Central memory CD8-positive, alpha-beta T cell (primary cell): ENCODE data around the gene CHD5.

Source experiments
- ATAC-seq: fragments of 150-1000 bp; cut with Tn5 transposase; replicated peaks from 2 replicates; pipeline ENCODE4 v1.10.0; 2022; ENCODE audit warnings: mild to moderate bottlenecking, moderate FRiP score, moderate number of reproducible peaks; ENCODE audit not compliant: poor library complexity, severe bottlenecking; ENCODE audit errors: extremely low read depth
- DNase-seq, 2 donors: peaks; one replicate each; pipeline ENCODE4 v3.0.0; 2021; ENCODE audit warnings: low spot score in 2 of 2
- H3K27ac Mint-ChIP-seq: one replicate; pipeline ENCODE4 v1.8.0; 2022; ENCODE audit warnings: low read depth, mild to moderate bottlenecking, moderate library complexity, mixed read lengths
- H3K27me3 Mint-ChIP-seq: one replicate; pipeline ENCODE4 v1.8.0; 2022; ENCODE audit warnings: mixed read lengths
- H3K36me3 Mint-ChIP-seq: one replicate; pipeline ENCODE4 v1.8.0; 2022; ENCODE audit warnings: mild to moderate bottlenecking, moderate library complexity, mixed read lengths; ENCODE audit not compliant: insufficient read depth
- H3K4me1 Mint-ChIP-seq: one replicate; pipeline ENCODE4 v1.8.0; 2022; ENCODE audit warnings: mixed read lengths
- H3K4me3 Mint-ChIP-seq: one replicate; pipeline ENCODE4 v1.8.0; 2022; ENCODE audit warnings: mild to moderate bottlenecking, moderate library complexity, mixed read lengths
- H3K9me3 Mint-ChIP-seq: one replicate; pipeline ENCODE4 v1.8.0; 2022; ENCODE audit warnings: mixed read lengths

CHD5 gene

DNA sequence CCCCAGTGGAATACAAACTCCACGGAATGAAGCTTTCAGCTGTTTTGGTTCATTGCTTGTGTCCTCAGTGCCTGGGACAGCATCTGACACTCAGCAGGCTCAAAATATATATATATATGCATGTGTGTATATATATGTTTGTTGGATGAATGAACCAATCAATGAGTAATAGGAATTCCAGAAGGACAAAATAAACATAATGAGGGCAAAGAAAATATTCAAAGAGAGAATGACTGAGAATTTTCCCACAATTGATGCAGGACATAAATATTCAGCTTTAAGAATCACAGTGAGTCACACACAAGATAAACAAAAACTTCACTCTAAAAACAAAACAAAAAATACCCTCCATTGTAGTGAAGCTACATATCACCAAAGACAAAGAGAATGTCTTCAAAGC lies 64.0 kb downstream of the CHD5 start:
- H3K9me3 Mint-ChIP-seq = peaks cover 7% of the 10 kb centered on the region
- ATAC-seq = no peak
- H3K4me3 Mint-ChIP-seq = no peak overlapping the region
- no peak for DNase-seq
- H3K27me3 Mint-ChIP-seq = no peaks in the 10 kb centered on the region
- H3K27ac Mint-ChIP-seq = no peak overlapping the region
- peaks cover 7% of the 10 kb centered on the region for H3K4me1 Mint-ChIP-seq
- H3K36me3 Mint-ChIP-seq = no peaks in the 10 kb centered on the region

DNA sequence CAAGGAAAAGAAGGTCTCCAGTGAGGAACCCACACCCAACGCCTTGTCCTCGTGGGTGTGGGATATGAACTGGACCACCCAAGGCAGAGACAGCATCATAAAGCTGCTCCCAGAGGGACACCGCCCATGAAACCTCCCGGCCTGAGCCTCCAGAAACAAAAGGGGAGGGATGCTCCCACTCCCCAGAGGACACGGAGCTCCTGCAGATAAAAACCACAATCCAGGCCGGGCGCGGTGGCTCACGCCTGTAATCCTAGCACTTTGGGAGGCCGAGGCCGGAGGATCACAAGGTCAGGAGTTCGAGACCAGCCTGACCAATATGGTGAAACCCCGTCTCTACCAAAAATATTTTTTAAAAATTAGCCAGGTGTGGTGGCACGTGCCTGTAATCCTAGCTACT lies 66.4 kb downstream of the CHD5 start:
- H3K27me3 Mint-ChIP-seq = peaks cover 2% of the 10 kb centered on the region
- DNase-seq = no peak
- peaks cover 7% of the 10 kb centered on the region for H3K9me3 Mint-ChIP-seq
- H3K36me3 Mint-ChIP-seq = no peaks in the 10 kb centered on the region
- H3K27ac Mint-ChIP-seq = no peak overlapping the region
- ATAC-seq = no peak
- peaks cover 7% of the 10 kb centered on the region for H3K4me1 Mint-ChIP-seq
- H3K4me3 Mint-ChIP-seq = no peak overlapping the region

DNA sequence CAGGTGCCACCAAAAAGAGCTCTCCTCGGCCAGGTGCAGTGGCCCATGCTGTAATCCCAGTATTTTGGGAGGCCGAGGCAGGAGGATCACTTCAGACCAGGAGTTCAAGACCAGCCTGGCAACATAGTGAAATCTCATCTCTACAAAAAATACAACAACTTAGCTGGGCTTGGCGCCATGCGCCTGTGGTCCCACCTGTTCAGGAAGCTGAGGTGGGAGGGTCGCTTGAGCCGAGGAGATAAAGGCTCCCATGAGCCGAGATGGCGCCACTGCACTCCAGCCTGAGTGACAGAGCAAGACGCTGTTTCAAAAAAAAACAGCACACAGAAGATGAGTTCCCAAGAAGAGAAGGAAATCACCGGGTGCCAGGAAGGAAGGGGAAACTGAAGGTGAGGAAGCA lies 67.0 kb downstream of the CHD5 start:
- H3K27me3 Mint-ChIP-seq = peaks cover 8% of the 10 kb centered on the region
- H3K27ac Mint-ChIP-seq = no peak overlapping the region
- H3K4me1 Mint-ChIP-seq = peaks cover 7% of the 10 kb centered on the region
- H3K9me3 Mint-ChIP-seq = peaks cover 7% of the 10 kb centered on the region
- ATAC-seq = no peak
- no peak overlapping the region for H3K4me3 Mint-ChIP-seq
- DNase-seq = no peak
- H3K36me3 Mint-ChIP-seq = no peaks in the 10 kb centered on the region

DNA sequence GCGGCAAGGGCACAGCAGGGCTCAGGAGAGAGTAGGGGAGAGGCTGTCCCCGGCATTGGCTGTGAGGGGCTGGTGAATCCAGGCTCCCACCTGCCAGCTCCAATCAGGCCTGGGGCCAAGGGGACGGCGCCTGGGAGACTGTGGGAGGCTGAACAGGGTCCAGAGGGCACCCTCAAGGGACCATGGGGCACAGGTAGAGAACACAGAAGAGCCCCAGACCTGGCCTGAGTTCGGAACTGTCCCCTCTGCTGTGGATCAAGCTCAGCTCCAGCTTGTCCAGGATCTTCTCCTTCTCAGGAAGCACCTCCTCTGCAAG lies 67.5 kb downstream of the CHD5 start:
- peaks cover 7% of the 10 kb centered on the region for H3K4me1 Mint-ChIP-seq
- H3K27ac Mint-ChIP-seq = no peak overlapping the region
- peaks cover 13% of the 10 kb centered on the region for H3K27me3 Mint-ChIP-seq
- H3K36me3 Mint-ChIP-seq = no peaks in the 10 kb centered on the region
- DNase-seq (no peak), ATAC-seq (no peak)
- no peak overlapping the region for H3K4me3 Mint-ChIP-seq
- H3K9me3 Mint-ChIP-seq = peaks cover 7% of the 10 kb centered on the region

DNA sequence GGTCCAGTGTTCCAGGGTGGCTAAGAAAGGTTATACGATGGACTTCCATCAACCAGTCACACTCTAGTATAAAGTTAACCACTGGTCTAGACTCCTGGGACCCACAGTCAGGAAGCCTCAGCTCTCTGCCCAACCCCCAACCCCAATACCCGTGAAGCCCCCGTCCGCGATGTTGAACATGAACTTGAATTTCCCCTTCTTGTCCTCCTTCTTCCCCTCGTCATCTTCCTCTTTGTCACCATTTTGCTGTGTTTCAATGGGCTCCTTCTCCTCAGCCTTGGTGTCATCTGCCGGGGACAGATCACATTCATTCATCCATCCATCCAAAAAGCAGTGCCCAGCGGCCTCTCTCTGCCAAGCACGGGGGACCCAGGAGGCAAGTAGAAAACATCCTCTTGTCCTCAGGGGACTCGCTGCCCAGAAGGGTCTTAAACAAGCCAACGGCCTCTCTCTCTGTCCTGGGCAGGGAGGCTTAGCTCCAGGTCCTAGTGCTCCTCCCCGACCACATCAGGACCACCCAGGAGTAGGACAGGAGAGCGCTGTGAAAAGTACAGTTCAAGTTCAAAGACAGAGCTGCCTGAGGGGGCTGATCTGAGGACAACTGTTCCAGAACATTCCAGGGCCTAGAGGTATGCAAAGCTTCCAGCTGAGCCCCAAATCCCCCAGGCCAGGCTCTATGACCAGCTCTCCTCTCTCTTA lies 68.0 kb downstream of the CHD5 start:
- Mint-ChIP-seq H3K27ac (no peak overlapping the region), H3K36me3 (no peaks in the 10 kb centered on the region), H3K4me1 (peaks cover 7% of the 10 kb centered on the region), H3K4me3 (no peak overlapping the region), H3K9me3 (peaks cover 6% of the 10 kb centered on the region), H3K27me3 (peaks cover 15% of the 10 kb centered on the region)
- no peak for ATAC-seq
- DNase-seq = no peak

DNA sequence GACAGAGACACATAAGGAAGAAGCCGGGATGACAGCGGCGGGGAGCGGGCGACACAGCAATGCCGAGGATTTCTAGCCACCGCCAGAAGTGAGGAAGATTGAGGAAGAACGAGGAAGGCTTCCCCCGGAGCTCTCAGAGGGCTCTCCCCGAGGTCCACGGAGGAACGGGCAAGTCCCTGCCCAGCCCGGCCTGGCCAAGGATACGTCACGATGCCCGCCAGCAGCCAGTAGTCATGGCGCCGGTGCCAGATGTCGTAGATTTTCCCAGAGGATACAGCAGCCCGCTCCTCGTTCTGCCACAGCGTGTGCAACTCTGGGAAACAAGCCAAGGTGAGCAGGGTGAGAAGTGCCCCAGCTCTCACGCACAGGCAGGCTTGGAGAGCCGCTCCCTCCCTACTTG lies 68.5 kb downstream of the CHD5 start:
- peaks cover 3% of the 10 kb centered on the region for H3K4me1 Mint-ChIP-seq
- no peak for DNase-seq
- no peak for ATAC-seq
- H3K27me3 Mint-ChIP-seq = peaks cover 15% of the 10 kb centered on the region
- no peak overlapping the region for H3K27ac Mint-ChIP-seq
- H3K4me3 Mint-ChIP-seq = no peak overlapping the region
- no peaks in the 10 kb centered on the region for H3K9me3 Mint-ChIP-seq
- H3K36me3 Mint-ChIP-seq = no peaks in the 10 kb centered on the region

DNA sequence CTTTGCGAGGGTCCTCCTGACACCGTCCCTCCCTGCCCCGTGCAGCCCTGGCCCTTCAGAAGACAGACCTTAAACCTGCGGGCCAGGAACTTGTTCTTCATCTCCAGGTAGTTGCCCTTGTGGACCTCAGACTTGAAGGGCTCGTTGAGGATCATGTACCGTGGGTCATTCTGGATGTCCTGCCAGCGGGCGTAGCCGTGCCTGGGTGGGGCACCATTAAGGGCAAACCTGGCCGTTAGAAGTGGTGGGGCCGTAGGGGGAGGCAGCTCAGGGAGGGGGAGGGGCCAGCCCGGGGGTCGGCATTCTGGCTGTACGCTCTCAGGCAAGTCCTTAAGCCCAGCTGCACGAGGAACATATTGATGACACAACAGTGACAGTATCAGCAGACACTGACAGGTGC lies 69.8 kb downstream of the CHD5 start:
- no peaks in the 10 kb centered on the region for H3K9me3 Mint-ChIP-seq
- peaks cover 15% of the 10 kb centered on the region for H3K27me3 Mint-ChIP-seq
- no peaks in the 10 kb centered on the region for H3K4me1 Mint-ChIP-seq
- DNase-seq (no peak), ATAC-seq (no peak)
- no peak overlapping the region for H3K4me3 Mint-ChIP-seq
- H3K36me3 Mint-ChIP-seq = no peaks in the 10 kb centered on the region
- no peak overlapping the region for H3K27ac Mint-ChIP-seq

DNA sequence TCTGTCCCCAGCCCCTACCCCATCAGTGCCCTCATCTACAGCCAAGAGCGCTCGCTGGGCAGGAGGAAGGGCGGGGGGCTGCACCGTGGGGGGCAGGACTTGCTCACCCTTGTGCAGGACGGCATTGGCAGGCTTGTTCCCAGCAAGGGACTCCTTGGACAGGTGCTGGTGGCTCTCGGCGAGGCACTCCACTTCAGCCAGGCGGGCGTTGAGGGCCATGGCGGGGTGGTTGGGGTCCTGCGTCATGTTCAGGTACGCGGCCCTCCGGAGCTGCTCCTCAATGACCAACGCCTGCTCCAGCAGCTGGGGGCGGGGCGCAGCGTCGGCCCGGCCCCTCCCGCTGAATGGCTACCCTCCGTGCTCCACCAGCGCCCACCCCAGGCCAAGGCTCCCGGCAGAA lies 70.4 kb downstream of the CHD5 start:
- Mint-ChIP-seq H3K27ac (no peak overlapping the region), H3K4me1 (no peaks in the 10 kb centered on the region), H3K27me3 (peaks cover 15% of the 10 kb centered on the region), H3K4me3 (no peak overlapping the region), H3K36me3 (no peaks in the 10 kb centered on the region), H3K9me3 (no peaks in the 10 kb centered on the region)
- no peak for ATAC-seq
- DNase-seq = no peak

DNA sequence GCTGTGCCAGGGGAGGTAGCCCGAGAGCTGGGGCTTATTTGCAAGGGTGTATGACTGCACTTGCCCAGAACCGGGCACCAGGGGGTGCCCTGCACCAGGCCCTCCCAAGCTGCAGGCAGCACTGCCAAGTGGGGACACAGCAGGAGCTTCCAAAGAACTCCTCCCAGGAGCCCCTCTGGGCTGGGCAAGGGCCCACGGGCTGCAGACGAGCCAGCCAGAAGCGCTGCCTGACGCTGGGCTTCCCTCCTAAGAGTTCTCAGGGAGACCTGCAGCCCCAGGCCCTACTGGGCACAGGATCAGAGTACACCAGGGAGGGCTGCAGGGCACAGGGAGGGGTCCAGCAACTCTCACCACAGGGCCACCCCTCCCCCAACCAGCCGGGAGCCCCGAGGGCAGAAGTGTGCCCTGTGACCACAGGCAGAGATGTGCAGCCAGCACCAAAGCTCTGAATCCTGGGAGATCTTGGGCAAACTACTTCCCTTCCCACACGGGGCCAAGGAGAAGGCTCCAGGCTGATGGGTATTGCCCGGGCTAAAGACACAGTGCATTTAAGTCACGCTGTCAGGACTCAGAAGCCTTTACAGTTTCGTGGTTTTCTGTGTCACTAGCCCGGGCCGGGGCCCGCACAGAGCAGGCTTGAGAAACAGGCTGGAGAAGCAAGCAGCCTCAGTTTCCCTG lies 71.0 kb downstream of the CHD5 start:
- Mint-ChIP-seq H3K36me3 (no peaks in the 10 kb centered on the region), H3K4me3 (no peak overlapping the region), H3K27me3 (peaks cover 15% of the 10 kb centered on the region), H3K27ac (no peak overlapping the region), H3K4me1 (no peaks in the 10 kb centered on the region), H3K9me3 (no peaks in the 10 kb centered on the region)
- DNase-seq (no peak), ATAC-seq (peak; percentile 24)

DNA sequence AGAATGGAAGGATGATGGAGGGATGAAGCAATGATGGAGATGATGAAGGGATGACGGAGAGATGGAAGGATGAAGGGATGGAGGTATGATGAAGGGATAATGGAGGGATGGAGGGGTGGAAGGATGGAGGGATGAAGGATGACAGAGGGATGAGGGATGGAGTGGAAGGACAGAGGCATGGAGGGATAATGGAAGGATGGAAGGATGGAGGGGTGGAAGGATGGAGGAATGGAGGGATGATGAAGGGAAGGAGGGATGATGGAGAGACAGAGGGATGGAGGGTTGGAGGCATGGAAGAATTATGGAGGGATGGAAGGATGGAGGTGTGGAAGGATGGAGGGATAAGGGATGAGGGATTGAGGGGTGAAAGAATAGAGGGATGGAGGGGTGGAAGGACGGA lies 71.6 kb downstream of the CHD5 start:
- Mint-ChIP-seq H3K4me1 (no peaks in the 10 kb centered on the region), H3K27me3 (peaks cover 15% of the 10 kb centered on the region), H3K4me3 (no peak overlapping the region), H3K9me3 (no peaks in the 10 kb centered on the region), H3K27ac (no peak overlapping the region), H3K36me3 (no peaks in the 10 kb centered on the region)
- no peak for ATAC-seq
- DNase-seq = no peak

DNA sequence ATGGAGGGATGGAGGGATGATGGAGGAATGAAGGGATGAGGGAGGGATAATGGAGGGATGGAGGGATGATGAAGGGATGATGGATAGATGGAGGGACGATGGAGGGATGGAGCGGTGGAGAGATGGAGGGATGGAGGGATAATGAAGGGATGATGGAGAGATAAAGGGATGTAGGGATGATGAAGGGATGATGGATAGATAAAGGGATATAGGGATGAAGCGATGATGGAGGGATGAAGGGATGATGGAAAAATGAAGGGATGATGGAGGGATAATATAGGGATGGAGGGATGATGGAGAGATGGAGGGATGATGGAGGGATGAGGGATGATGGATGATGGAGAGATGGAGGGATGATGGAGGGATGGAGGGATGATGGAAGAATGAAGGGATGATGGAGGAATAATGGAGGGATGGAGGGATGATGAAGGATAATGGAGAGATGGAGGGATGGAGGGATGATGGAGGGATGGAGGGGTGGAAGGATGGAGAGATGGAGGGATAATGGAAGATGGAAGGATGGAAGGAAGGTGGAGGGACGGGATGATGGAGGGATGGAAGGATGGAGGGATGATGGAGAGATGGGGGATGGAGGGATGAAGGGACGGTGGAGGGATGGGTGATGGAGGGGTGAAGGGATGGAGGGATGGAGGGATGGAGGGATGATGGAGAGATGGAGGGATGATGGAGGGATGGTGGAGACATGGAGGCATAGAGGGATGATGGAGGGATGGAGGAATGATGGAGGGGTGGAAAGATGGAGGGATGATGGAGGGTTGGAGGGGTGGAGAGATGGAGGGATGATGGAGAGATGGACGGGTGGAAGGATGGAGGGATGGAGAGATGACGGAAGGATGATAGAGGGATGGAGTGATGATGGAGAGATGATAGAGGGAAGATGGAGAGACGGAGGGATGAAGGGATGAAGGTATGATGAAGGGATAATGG lies 72.4 kb downstream of the CHD5 start:
- Mint-ChIP-seq H3K4me3 (no peak overlapping the region), H3K4me1 (no peaks in the 10 kb centered on the region), H3K27me3 (peaks cover 15% of the 10 kb centered on the region), H3K27ac (no peak overlapping the region), H3K36me3 (no peaks in the 10 kb centered on the region), H3K9me3 (no peaks in the 10 kb centered on the region)
- ATAC-seq (no peak), DNase-seq (no peak)

DNA sequence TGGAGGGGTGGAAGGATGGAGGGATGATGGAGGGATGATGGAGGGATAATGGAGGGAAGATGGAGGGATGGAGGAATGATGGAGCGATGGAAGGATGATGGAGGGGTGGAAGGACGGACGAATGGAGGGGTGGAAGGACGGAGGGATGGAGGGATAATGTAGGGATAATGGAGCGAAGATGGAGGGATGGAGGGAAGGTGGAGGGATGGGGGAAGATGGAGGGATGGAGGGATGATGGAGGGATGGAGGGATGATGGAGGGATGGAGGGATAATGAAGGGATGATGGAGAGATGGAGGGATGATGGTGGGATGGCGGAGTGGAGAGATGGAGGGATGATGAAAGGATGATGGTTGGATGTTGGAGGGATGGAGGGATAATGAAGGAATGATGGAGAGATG lies 73.1 kb downstream of the CHD5 start:
- H3K27ac Mint-ChIP-seq = no peak overlapping the region
- ATAC-seq (no peak), DNase-seq (no peak)
- no peaks in the 10 kb centered on the region for H3K9me3 Mint-ChIP-seq
- no peaks in the 10 kb centered on the region for H3K36me3 Mint-ChIP-seq
- H3K4me3 Mint-ChIP-seq = no peak overlapping the region
- H3K4me1 Mint-ChIP-seq = no peaks in the 10 kb centered on the region
- peaks cover 15% of the 10 kb centered on the region for H3K27me3 Mint-ChIP-seq

DNA sequence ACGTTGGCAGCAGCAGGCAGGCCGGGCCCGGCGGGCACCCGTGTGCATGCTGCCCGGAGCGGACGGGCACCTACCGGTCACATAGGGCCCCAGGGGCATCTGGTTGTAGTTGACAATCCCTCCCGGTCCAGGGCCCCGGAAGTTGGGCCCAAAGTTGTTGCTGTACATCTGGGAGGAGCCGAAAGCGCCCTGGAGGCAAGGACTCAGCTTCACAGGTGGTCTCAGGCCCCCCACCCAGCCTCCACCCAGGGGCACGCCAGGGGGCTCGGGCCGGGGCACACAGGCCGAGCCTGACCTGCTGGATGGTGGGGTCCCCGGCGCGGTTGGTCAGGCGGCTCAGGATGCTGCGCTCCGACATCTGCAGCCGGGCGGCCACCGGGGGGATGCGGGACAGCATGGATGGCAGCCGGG lies 73.8 kb downstream of the CHD5 start:
- no peak for ATAC-seq
- H3K9me3 Mint-ChIP-seq = no peaks in the 10 kb centered on the region
- H3K27me3 Mint-ChIP-seq = peaks cover 15% of the 10 kb centered on the region

More for the DNA sequence above, 73.8 kb downstream of the CHD5 start:
- no peak overlapping the region for H3K4me3 Mint-ChIP-seq
- H3K36me3 Mint-ChIP-seq = no peaks in the 10 kb centered on the region
- no peak for DNase-seq
- H3K4me1 Mint-ChIP-seq = peaks cover 2% of the 10 kb centered on the region
- H3K27ac Mint-ChIP-seq = no peak overlapping the region
